ENCODE results near the gene OR2G3. TPM values are rescaled to one million over a fixed set of nuclear protein-coding genes. Genes with fewer than 3 reads are reported as not detected.

Gene OR2G3
- total and polyA plus RNA-seq, 2 of the 8 experiments (the other 6 are each of a cell fraction or from before 2014, with no cell fraction given): not detected

GRCh38 chr1:247613405-247613804 is 8.0 kb downstream of the OR2G3 start:
- Histone ChIP-seq H3K23me2 (ENCODE audit: low read depth, low read length) (no peaks in the 10 kb centered on the region), H2BK12ac (ENCODE audit: low read depth, low read length) (no peak overlapping the region), H3K56ac (replicated peaks; ENCODE audit: insufficient read length, low read depth, low read length) (no peak overlapping the region), H2BK15ac (ENCODE audit: low read length) (no peak overlapping the region), H2BK20ac (ENCODE audit: low read length) (no peak overlapping the region), H4K20me1 (replicated peaks in 1 of 2; ENCODE audit: control insufficient read depth in 1 of 2, insufficient read depth in 2 of 2, low read length in 2 of 2) (no peaks in the 10 kb centered on the region), H3K36me3 (ENCODE audit: control insufficient read depth in 2 of 4, insufficient read depth in 4 of 4, low read length in 3 of 4) (no peaks in the 10 kb centered on the region), H4K8ac (ENCODE audit: extremely low read depth, insufficient read depth, low read length) (no peak overlapping the region), H3K4me1 (replicated peaks in 1 of 4; ENCODE audit: control insufficient read depth in 3 of 4, insufficient read depth in 4 of 4, low read length in 3 of 4) (no peaks in the 10 kb centered on the region; a peak in 1 of 7 replicates), H3K4ac (replicated peaks; ENCODE audit: insufficient read length, low read depth, low read length) (no peak overlapping the region), H4K5ac (ENCODE audit: insufficient read length, low read depth, low read length) (no peak overlapping the region), H3K79me1 (ENCODE audit: low read depth, low read length) (no peaks in the 10 kb centered on the region), H3K14ac (ENCODE audit: insufficient read length) (no peak overlapping the region), H3K27me3 (replicated peaks in 1 of 4; ENCODE audit: control insufficient read depth in 3 of 4, extremely low read depth in 1 of 4, insufficient read depth in 3 of 4, low read length in 3 of 4) (no peaks in the 10 kb centered on the region), H2AK5ac (ENCODE audit: low read depth, low read length) (no peak overlapping the region), H3K79me2 (ENCODE audit: control insufficient read depth in 1 of 2, insufficient read depth in 2 of 2, low read length in 2 of 2) (no peaks in the 10 kb centered on the region), H3K23ac (ENCODE audit: insufficient read length) (no peak overlapping the region), H3K4me3 (ENCODE audit: extremely low read depth in 1 of 4, insufficient read depth in 2 of 4, low read depth in 3 of 4, low read length in 4 of 4) (no peak overlapping the region), H3K9me3 (ENCODE audit: insufficient read depth in 2 of 2, low read depth in 1 of 2, low read length in 1 of 2) (peaks cover 11 to 30% of the 10 kb centered on the region in 2 experiments; a peak in 3 of 4 replicates), H2BK5ac (ENCODE audit: low read depth, low read length) (no peak overlapping the region), H3K4me2 (ENCODE audit: insufficient read depth in 1 of 2, low read depth in 2 of 2, low read length in 2 of 2) (no peak overlapping the region), H3K18ac (ENCODE audit: extremely low read depth, low read length) (no peak overlapping the region), H2BK120ac (replicated peaks; ENCODE audit: low read depth, low read length) (no peak overlapping the region), H3K9ac (replicated peaks in 1 of 4; ENCODE audit: extremely low read depth in 1 of 4, low read depth in 3 of 4, low read length in 3 of 4) (no peak overlapping the region), H4K91ac (replicated peaks; ENCODE audit: insufficient read length, low read length) (no peak overlapping the region), H3K27ac (ENCODE audit: low read depth, low read length) (no peak overlapping the region), H2AFZ (ENCODE audit: low read length) (no peak overlapping the region)
- FAIRE-seq (no peak), DNase-seq (ENCODE audit: low read depth in 1 of 2, low spot score in 2 of 2) (no peak)
- ChIA-PET CTCF (ENCODE audit: partially characterized antibody) (no interaction called here), POLR2A (ENCODE audit: partially characterized antibody) (no interaction called here)
- 54% methylated on average over 1 of the region's 1 CpG; no CpG with 5 or more reads in 1 of the 2 experiments for WGBS, 2 experiments (ENCODE audit: extremely low coverage in 1 of 2, insufficient coverage in 1 of 2, insufficient read length in 1 of 2, insufficient replicate concordance in 2 of 2, low coverage in 1 of 2, low lambda C conversion rate in 2 of 2, missing lambda C conversion rate in 1 of 2)
- no peak for TF ChIP-seq CTBP2 (IDR thresholded peaks at IDR 0.05; ENCODE audit: borderline replicate concordance, insufficient read depth, insufficient read length, low read length)
- no peak for TF ChIP-seq JUN (IDR thresholded peaks at IDR 0.05; ENCODE audit: low read depth, low read length)
- no peak for TF ChIP-seq YY1 (IDR thresholded peaks at IDR 0.05; ENCODE audit: low read depth, low read length)
- no peak for TF ChIP-seq EGR1 (IDR thresholded peaks at IDR 0.05; ENCODE audit: borderline replicate concordance, low read depth, low read length)
- TF ChIP-seq SRF (IDR thresholded peaks at IDR 0.05; ENCODE audit: low read depth, low read length): no peak
- no peak for TF ChIP-seq RNF2 (IDR thresholded peaks at IDR 0.05; ENCODE audit: borderline replicate concordance, low read depth, low read length, missing control alignments, poor library complexity, severe bottlenecking)
- no peak for TF ChIP-seq SIN3A (conservative IDR thresholded peaks at IDR 0.05 in 1 of 2, IDR thresholded peaks at IDR 0.05 in 1 of 2; ENCODE audit: low read depth in 1 of 2, low read length in 2 of 2)
- no peak for TF ChIP-seq CBX8 (IDR thresholded peaks at IDR 0.05; ENCODE audit: borderline replicate concordance, low read depth, low read length)
- no peak for TF ChIP-seq ASH2L (IDR thresholded peaks at IDR 0.05; ENCODE audit: low read length)
- no peak for TF ChIP-seq CBX5 (IDR thresholded peaks at IDR 0.05; ENCODE audit: low read depth, low read length)
- TF ChIP-seq NANOG (IDR thresholded peaks at IDR 0.05; ENCODE audit: insufficient read depth, low read depth, low read length, poor library complexity, severe bottlenecking): no peak
- TF ChIP-seq BACH1 (IDR thresholded peaks at IDR 0.05; ENCODE audit: low read length): no peak
- no peak for TF ChIP-seq GTF2F1 (IDR thresholded peaks at IDR 0.05; ENCODE audit: borderline replicate concordance, low read depth, low read length)
- TF ChIP-seq ZNF274 (IDR thresholded peaks at IDR 0.05; ENCODE audit: borderline replicate concordance, extremely low read depth, low read length): no peak
- no peak for TF ChIP-seq TAF7 (optimal IDR thresholded peaks at IDR 0.05; ENCODE audit: borderline replicate concordance, low read depth, low read length)

Measured in H1 (cell line).